GM12878 (cell line): ENCODE data around the gene GPALPP1. TPM values are rescaled to one million over a fixed set of nuclear protein-coding genes. Genes with fewer than 3 reads are reported as not detected.

ENCODE experiments used
- ATAC-seq: fragments of 200-7000 bp; cut with Tn5 transposase; 3 replicates; pipeline ENCODE4 v1.9.1; 2020; ENCODE audit warnings: mild to moderate bottlenecking, moderate library complexity
- BruUV-seq: library from RNA; stranded (reverse); fragments of 400-500 nt; replicated peaks from 2 replicates; lab custom pipeline; 2021; lab: Mats Ljungman, UMichigan
- CTCF ChIA-PET: fragments of 300-600 bp; sonication (Branson Sonifier 250); formaldehyde crosslinking; extraction: SDS; loops from one replicate; lab custom pipeline; 2021; ENCODE audit warnings: inconsistent platforms; lab: Yijun Ruan, JAX
- POLR2A ChIA-PET: fragments of 350-600 bp; formaldehyde crosslinking; extraction: SDS; loops from one replicate; lab custom pipeline; 2021; ENCODE audit warnings: inconsistent platforms; lab: Charles Lee
- RAD21 ChIA-PET: fragments of 300-600 bp; sonication (Branson Sonifier 250); formaldehyde crosslinking; loops from one replicate; lab custom pipeline; 2023; ENCODE audit warnings: antibody characterized with exemption; ENCODE audit not compliant: unreplicated experiment; lab: Charles Lee
- SMC1A ChIA-PET: fragments of 300-600 bp; sonication (Branson Sonifier 250); formaldehyde crosslinking; loops from one replicate; lab custom pipeline; 2023; ENCODE audit not compliant: unreplicated experiment, uncharacterized antibody; lab: Charles Lee
- DNase-seq: peaks from one replicate; pipeline ENCODE4 v3.0.0-alpha.2; 2011; ENCODE audit warnings: low read depth, low spot score
- FAIRE-seq: peaks from 3 replicates; lab custom pipeline; 2011; peaks lifted over from hg19 to GRCh38; lab: Jason Lieb, UNC
- H2AFZ ChIP-seq: 2 replicates; pipeline ENCODE4 v1.6.0; 2011; ENCODE audit warnings: low read depth, low read length, control low read depth; ENCODE audit not compliant: control insufficient read depth
- H3K27ac ChIP-seq: 2 replicates; pipeline ENCODE4 v1.5.1; 2011; ENCODE audit warnings: control low read depth; ENCODE audit not compliant: control insufficient read depth, insufficient read depth
- H3K27me3 ChIP-seq, 2 experiments: replicated peaks in 1 of 2; 2 replicates each; pipeline versions ENCODE4 v1.6.0 to v1.6.1; 2011; ENCODE audit warnings: low read length in 1 of 2; ENCODE audit not compliant: control insufficient read depth in 2 of 2, insufficient read depth in 2 of 2
- H3K36me3 ChIP-seq, 2 experiments: 2 replicates each; pipeline ENCODE4 v1.5.1; 2011; ENCODE audit warnings: low read length in 1 of 2; ENCODE audit not compliant: control insufficient read depth in 2 of 2, insufficient read depth in 2 of 2
- H3K4me1 ChIP-seq: 2 replicates; pipeline ENCODE4 v1.6.1; 2011; ENCODE audit warnings: mild to moderate bottlenecking, low read length, moderate library complexity, mixed read lengths; ENCODE audit not compliant: control insufficient read depth, insufficient read depth
- H3K4me2 ChIP-seq: 2 replicates; pipeline ENCODE4 v1.6.0; 2011; ENCODE audit warnings: control low read depth; ENCODE audit not compliant: control insufficient read depth, insufficient read depth
- H3K4me3 ChIP-seq: fragments of 200-600 bp; sonication (generic); 2 replicates; pipeline ENCODE4 v1.5.1; 2016
- H3K79me2 ChIP-seq: 2 replicates; pipeline ENCODE4 v1.6.0; 2011; ENCODE audit warnings: low read length; ENCODE audit not compliant: control insufficient read depth, insufficient read depth
- H3K9ac ChIP-seq: 2 replicates; pipeline ENCODE4 v1.8.0; 2011; ENCODE audit warnings: low read length, control low read depth, mixed read lengths; ENCODE audit not compliant: control insufficient read depth, insufficient read depth
- H3K9me3 ChIP-seq: replicated peaks from 3 replicates; pipeline ENCODE4 v1.5.1; 2011; ENCODE audit warnings: mild to moderate bottlenecking, low read length; ENCODE audit not compliant: control insufficient read depth, insufficient read depth
- H4K20me1 ChIP-seq: 2 replicates; pipeline ENCODE4 v1.6.0; 2011; ENCODE audit not compliant: control insufficient read depth, insufficient read depth
- BMI1 ChIP-seq: fragments of 450-650 bp; IDR thresholded peaks from 2 replicates; pipeline ENCODE4 v1.6.1; 2016; ENCODE audit warnings: mild to moderate bottlenecking, moderate library complexity, borderline replicate concordance
- PAX8 ChIP-seq: fragments of 450-650 bp; IDR thresholded peaks from 2 replicates; pipeline ENCODE4 v1.6.1; 2017; ENCODE audit warnings: mild to moderate bottlenecking, moderate library complexity
- WGBS: methylation state at CpG from one replicate; pipeline ENCODE4 v1.1.6; 2016; ENCODE audit warnings: low lambda C conversion rate; ENCODE audit not compliant: insufficient replicate concordance, insufficient coverage; ENCODE audit errors: missing lambda C conversion rate; 5-methylcytosine and 5-hydroxymethylcytosine counted together
- in situ Hi-C: fragments of 300-500 bp; cut with MboI; formaldehyde crosslinking; loops from 9 replicates; pipeline ENCODE4 v1.14.3; 2018; ENCODE audit warnings: mixed read lengths
- intact Hi-C: fragments of 100-400 bp; cut with micrococcal nuclease; formaldehyde crosslinking; loops from one replicate; pipeline ENCODE4 v1.14.2; 2022; ENCODE audit not compliant: unreplicated experiment
- polyA plus RNA-seq, 11 experiments: library from polyadenylated mRNA; depleted of rRNA in 4 of 11; unstranded in 6 of 11; stranded (reverse) in 5 of 11; fragments of >200 nt; fragmentation: Nextera tagmentation in 4 of 11; fragmentation: Illumina TruSeq in 1 of 11; extraction: Ambion mirVana in 4 of 11; extraction: Trizol in 1 of 11; gene quantifications; 1 replicate in 1 of 11; 2 replicates in 10 of 11; pipeline versions ENCODE4 v1.2.1 to v1.2.3, GENCODE V29; 2011 to 2016; ENCODE audit warnings: inconsistent platforms in 2 of 11, missing spikeins in 2 of 11, low read depth in 1 of 11
- total RNA-seq, 4 experiments: library from RNA; depleted of rRNA in 3 of 4; stranded (reverse); fragments of >200 nt in 3 of 4; fragmentation: Illumina TruSeq in 1 of 4; extraction: Trizol in 1 of 4; gene quantifications; 2 replicates each; pipeline versions ENCODE4 v1.2.1 to v1.2.3, GENCODE V29; 2013 to 2021
- TF ChIP-seq, protein P1 (sequence below): IDR thresholded peaks from 2 replicates; pipeline ENCODE4 v1.6.1; 2012; ENCODE audit warnings: low read length, inconsistent platforms

The GPALPP1 gene
- total and polyA plus RNA-seq, 10 of the 15 experiments (the other 5 are each of a cell fraction or from before 2014, with no cell fraction given): 14.2 to 32.4 (median 27.9) TPM

DNA sequence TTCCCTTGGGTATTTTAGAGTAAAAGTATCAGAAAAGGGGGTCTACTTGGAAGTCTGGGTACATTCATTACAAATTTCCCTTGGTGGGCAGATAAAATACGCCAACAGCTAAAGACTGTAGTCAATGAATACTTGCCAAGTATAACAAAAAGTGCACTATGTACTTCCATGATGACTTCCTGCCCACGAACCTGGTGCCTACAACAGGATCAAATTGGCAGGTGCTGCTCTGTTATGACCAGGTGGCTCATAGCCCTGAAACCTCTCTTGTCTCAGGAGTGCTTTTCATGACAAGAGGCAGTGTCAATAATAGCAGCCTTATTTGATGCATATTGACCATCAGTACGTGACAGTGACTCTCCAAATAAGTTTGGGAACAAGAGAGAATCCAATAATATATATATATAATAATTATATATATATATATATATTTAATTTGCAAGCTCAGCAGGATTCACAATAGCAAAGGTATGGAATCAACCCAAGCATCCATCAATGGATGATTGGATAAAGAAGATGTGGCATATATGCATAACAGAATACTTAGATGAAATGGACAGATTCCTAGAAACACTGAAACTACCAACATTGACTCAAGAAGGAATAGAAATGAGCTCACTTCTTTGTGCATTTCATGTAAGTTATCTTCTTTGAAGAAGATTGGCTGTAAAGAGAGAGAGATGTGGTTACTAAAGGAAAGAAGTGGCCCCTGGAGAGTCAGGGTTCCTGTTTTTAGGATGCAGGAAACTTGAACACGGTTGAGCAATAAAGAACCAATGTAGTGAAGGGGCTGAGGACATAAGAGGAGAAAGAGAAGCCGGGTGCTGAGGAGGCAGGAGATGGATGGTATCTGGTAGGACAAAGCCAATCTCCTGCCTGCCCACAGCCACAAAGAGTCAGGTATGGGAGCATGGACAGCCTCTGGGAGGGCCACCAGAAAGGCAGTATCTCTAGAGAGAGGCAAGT lies 79.0 kb downstream of the GPALPP1 start (continued):
- TF ChIP-seq BMI1: no peak
- TF ChIP-seq, protein P1, sequence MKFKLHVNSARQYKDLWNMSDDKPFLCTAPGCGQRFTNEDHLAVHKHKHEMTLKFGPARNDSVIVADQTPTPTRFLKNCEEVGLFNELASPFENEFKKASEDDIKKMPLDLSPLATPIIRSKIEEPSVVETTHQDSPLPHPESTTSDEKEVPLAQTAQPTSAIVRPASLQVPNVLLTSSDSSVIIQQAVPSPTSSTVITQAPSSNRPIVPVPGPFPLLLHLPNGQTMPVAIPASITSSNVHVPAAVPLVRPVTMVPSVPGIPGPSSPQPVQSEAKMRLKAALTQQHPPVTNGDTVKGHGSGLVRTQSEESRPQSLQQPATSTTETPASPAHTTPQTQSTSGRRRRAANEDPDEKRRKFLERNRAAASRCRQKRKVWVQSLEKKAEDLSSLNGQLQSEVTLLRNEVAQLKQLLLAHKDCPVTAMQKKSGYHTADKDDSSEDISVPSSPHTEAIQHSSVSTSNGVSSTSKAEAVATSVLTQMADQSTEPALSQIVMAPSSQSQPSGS: no peak

DNA sequence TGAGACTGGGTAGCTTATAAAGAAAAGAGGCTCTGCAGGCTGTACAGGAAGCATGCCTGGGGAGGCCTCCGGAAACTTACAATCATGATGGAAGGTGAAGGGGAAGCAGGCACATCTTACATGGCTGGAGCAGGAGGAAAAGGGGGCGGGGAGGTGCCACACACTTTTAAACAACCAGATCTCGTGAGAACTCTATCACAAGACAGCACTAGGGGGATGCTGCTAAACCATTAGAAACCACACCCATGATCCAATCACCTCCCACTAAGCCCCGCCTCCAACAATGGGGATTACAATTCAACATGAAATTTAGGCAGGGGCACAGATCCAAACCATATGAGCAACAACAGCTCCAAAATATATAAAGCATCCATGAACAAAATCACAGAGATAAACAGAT lies 84.5 kb downstream of the GPALPP1 start:
- Histone ChIP-seq H3K4me1 (no peaks in the 10 kb centered on the region), H3K4me2 (no peak overlapping the region), H3K27me3 (no peaks in the 10 kb centered on the region), H3K9ac (no peak overlapping the region), H3K36me3 (no peaks in the 10 kb centered on the region), H2AFZ (no peak overlapping the region), H4K20me1 (no peaks in the 10 kb centered on the region), H3K9me3 (no peaks in the 10 kb centered on the region), H3K4me3 (no peak overlapping the region), H3K79me2 (no peaks in the 10 kb centered on the region), H3K27ac (no peak overlapping the region)
- no peak for TF ChIP-seq PAX8
- in situ Hi-C loops (no loop called here), intact Hi-C loops (no loop called here)
- no peak for DNase-seq
- no TSS peak for BruUV-seq
- ChIA-PET RAD21 (no interaction called here), SMC1A (no interaction called here), CTCF (no interaction called here), POLR2A (no interaction called here)
- FAIRE-seq: no peak
- ATAC-seq: no peak
- 33% methylated on average over 4 of the region's 4 CpGs for WGBS
